HUDEP-2 (cell line): ENCODE data around the gene CDKN2C.

Source experiments
- DNase-seq, 76 experiments: peaks; one replicate each; lab custom pipeline; 2025; ENCODE audit not compliant: unreplicated experiment in 76 of 76; lab: John Stamatoyannopoulos, UW

Gene CDKN2C

DNA sequence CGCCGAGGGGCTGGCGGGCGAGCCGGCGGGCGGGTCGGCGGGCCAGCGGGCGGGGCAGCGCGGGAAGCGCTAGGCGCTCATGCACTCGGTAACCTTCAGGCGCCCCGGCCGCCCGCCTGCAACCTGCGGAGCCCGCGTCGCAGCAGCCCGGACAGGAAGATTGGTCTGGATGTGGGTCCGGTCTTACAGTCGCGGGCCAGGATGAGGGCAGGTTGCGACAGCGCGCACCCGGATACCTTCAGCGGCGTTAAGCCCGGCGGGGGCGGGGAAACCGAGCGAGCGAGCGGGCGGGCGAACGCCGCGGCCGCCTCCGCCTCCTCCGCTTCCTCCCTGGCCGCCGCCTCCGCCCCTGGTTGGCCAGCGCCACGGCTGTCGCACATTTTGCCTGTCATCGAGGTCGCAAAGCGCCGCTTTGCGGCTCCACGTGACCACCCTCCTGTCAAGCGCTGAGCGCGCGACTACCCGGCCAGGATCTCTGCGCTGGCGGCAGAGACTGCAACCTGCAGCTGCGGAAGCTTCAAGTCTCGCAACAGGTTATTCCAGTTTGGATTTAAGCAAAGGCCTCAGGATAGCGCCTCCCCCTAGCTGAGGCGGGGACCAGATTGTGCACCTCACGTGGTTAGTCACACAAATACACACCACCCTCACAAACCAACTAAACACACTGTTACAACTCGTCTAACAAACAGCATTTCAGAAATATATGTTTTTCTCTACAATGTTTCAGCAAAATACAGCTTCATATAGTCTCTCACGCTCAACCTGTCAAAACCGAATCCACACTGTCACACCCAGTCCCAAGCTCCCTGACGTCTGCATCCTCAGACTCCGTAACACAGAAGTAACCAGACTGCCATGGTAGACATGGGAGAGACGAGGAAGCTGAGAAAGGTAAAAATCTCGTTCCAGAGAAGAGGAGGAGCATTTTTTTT lies 9.9 kb upstream of the CDKN2C start, which contains the start of gene FAF1:
Gene FAF1 (minus strand): TSS at position 355 of the 932 bp plus-strand sequence. CDS start 456 bp downstream, outside the sequence.
- peak in 75 of 76 experiments; percentile 60 to 96 (median 93) for DNase-seq

DNA sequence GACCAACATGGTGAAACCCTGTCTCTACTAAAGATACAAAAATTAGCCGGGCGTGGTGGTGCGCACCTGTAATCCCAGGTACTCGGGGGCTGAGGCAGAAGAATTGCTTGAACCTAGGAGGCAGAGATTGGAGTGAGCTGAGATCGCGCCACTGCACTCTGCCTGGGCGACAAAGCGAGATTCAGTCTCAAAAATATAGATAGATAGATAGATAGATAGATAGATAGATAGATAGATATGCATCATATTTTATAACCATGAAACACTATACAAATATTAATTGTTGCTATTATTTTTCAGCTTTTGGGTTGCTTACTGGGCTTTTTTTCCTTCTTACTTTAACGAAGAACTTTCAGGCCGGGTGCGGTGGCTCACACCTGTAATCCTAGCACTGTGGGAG lies 5.2 kb upstream of the CDKN2C start:
- DNase-seq: no peak

DNA sequence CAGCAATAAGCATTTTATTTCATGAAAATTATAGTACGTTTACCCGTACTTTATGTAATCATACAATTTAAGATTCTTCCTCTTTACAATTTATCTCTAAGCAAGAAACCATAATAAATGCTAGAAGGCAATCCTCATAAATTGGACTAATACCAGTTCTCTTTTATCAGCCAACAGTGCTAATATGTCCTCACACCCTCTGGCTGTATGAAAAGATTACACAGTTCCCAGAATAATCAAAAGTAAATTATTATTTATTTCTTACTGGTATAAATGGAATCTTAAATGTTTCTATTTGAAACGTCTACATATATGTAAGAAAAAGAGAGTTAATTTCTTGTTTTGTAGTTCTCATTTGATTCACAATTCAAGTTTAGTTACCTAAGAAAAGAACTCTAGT lies 3.1 kb upstream of the CDKN2C start:
- peak in 2 of 76 experiments; percentile 24 to 46 for DNase-seq

DNA sequence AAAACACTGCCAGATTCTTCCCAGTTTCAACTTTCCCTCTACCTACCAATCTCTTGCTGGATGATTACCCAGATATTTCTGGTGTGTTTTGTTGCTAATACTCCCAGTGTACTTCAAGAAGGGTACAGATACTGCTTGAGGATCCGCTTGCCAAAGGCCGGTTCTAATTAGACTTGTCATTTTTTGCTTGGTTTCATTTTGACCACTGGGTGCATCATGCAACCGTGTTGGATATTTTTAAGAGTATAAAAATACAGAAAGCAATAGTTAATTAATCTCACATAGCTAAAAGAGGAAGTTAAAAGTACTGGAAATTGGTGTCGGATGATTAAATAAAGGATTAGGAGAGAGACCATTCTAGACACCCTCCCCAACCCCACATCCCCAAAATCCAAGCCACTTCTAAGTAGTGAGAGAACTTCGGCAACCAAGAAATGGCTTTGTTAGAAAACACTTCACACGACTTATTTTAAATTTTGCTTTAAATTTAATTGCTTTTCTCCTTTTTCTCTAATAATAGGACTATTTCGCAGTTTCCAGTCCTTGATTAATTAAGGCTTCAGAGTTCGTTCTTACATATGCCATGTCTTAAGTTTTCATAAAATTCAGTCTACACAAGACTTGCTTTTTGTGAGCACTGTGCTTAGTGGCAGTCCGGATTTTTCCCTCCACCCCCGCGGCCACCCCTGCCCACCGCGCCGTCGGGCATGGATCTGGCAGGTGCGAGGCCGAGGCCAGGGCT lies 2.5 kb upstream of the CDKN2C start:
- peak in 20 of 76 experiments; percentile 5 to 57 (median 34) for DNase-seq

DNA sequence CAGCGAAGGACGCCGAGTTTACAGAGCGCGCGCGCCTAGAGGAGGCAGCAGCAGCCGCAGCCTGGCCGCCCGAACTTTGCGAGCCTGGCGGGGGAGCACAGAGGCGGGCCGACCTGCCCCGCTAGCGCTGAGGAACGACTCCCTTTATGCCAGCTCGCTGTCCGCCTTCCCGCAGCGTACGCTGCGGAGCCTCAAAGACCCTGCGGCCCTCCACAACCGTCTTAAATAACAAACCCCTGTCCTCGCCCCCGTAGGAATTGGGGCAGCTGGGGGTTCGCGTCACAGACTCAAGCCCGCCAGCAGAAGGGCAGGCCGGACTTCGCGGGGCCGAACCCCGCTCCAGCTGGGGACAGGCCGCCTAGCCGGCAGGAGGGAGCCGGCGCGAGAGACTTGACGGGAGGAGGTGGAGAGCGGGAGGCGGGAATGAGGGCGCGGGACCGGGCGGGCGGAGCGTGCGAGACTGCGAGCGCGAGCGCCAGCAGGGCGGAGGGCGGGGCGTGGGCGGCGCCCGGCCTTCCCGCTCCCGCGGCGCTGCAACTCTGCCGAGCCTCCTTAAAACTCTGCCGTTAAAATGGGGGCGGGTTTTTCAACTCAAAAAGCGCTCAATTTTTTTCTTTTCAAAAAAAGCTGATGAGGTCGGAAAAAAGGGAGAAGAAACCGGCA lies 1.8 kb upstream of the CDKN2C start:
- DNase-seq: peak; percentile 36 to 94 (median 83)

DNA sequence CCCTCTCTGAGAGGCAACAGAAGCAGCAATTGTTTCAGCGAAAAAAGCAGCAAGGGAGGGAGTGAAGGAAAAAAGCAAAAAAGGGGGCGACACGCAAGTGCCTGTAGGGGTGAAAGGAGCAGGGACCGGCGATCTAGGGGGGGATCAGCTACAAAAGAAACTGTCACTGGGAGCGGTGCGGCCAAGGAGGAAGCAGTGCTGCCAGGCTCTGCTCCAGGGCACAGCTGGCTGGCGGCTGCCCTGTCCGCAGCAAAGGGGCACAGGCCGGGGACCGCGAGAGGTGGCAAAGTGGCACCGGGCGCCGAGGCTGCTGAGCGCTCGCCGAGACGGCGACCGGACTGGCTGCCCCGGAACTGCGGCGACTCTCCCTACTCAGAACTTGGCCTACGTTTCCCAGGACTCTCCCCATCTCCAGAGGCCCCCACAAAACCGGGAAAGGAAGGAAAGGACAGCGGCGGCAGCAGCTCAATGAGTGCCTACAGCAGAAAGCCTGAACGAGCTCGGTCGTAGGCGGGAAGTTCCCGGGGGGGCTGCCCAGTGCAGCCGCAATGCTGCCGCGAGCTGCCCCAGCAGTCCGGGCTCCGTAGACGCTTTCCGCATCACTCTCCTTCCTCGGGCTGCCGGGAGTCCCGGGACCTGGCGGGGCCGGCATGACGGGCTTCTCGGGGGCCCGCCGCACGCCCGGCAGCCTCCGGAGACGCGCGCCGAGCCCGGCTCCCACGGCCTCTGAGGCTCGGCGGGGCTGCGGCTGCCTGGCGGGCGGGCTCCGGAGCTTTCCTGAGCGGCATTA lies 1.0 kb upstream of the CDKN2C start:
- DNase-seq: peak in 26 of 76 experiments; percentile 26 to 87 (median 56)

DNA sequence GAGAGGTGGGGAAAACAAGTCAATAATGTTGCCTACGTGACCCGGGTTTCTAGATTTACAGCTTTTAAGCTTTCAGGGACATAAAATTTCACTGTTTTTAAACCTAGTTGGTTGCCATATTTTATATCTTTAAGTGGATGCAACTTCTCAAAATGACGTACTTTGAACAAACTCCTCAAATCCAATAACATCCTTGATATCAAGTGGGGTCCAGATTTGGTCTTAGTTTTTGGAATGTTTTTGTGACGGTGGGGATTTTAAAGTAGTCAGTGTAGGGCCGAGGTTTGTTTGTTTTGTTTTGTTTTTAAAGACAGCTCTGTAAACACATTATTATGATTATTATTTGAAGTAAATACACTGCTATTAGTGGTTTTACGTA lies 453 bp downstream of the CDKN2C start:
- DNase-seq: peak in 2 of 76 experiments; percentile 44

DNA sequence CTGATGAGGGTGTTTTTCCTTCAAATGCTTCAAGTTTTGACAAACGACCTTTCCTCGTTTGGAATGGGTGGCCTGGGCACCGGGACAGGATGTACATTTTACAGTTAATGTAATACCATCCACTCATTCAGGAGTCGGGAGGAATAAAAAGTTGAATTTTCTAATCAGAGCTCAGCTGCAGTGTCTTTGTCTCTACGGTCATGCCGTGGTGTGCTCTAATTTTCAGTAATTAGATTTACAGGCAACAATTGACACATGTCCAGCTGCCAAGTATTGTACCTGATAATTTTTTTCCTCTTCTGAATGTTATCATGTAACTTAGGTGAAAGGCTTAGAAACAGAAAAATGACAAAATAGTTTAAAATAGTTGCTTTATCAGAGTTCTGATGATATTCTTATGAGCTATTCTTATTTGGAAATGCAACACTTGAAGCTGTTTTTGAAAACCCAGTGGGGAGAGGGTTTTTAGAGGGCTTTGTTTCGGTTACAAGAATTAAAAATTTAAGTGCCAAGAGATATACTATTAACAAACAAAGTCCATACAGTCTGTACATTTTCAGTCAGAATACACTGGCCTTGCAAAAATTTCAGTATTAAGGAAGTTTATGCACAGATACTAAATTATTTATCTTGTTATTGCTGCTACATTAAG lies 1.0 kb downstream of the CDKN2C start:
- DNase-seq: peak in 8 of 76 experiments; percentile 11 to 56 (median 30)

DNA sequence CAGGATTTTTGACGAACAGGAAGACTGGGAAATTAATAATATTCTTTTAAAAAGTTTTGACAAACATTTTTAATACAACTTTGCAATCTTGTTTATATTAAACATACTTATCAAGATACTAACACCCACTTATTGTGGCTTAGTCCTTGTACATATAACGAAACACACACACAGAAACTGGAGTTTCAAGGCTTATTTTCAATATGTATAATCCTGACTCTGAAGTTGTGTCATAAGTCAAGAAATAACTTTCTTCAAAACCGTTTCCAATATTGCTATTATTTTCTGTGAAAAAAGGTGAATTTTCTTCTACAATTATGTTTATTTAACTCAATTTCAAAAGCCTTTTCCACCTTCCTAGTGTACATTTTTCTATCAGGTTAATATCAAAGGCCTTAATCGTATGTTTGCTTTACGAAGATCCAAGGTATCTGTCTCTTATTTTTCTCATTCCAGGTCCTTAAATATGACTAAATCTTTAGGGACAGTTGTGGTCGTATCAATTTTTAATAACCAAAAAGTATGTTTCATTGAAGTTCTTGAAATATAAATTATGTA lies 1.8 kb downstream of the CDKN2C start:
- DNase-seq: peak in 2 of 76 experiments; percentile 25 to 31

DNA sequence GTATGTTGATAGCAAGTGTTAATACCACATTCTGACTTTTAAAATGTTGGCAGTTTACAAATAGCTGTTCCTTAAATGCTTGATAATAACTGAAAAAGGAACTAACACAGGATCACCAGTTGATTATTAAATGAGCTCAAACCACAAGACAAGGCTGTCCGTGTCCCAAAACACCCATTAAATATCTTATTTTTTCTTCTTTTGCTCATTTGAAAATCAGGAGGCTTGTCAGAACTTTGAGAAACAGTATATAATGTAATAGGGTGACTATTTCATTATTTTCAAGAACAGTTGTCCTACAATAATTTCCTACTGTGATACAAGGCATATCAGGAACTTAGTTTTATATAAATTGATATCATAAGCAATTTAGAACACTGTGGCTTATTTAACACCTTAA lies 2.7 kb downstream of the CDKN2C start:
- DNase-seq: peak in 6 of 76 experiments; percentile 13 to 42 (median 22)

DNA sequence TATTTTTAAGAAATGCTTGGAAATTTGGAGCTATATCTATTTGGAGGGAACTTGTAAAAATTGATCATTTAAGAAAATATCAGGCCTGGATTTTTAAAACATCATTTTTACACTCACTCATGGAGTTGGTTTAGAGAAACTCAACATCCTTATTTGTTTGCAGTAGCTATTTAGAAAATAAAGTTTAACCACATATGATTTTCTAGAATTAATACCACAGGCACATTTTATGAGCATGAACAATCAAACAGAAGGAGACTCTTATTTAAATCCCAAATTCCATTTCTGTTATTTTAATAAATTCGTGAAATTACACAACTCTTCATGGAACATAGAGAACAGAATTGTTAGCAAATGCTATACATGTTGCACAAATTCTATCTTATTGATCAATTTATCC lies 3.2 kb downstream of the CDKN2C start:
- DNase-seq: no peak

DNA sequence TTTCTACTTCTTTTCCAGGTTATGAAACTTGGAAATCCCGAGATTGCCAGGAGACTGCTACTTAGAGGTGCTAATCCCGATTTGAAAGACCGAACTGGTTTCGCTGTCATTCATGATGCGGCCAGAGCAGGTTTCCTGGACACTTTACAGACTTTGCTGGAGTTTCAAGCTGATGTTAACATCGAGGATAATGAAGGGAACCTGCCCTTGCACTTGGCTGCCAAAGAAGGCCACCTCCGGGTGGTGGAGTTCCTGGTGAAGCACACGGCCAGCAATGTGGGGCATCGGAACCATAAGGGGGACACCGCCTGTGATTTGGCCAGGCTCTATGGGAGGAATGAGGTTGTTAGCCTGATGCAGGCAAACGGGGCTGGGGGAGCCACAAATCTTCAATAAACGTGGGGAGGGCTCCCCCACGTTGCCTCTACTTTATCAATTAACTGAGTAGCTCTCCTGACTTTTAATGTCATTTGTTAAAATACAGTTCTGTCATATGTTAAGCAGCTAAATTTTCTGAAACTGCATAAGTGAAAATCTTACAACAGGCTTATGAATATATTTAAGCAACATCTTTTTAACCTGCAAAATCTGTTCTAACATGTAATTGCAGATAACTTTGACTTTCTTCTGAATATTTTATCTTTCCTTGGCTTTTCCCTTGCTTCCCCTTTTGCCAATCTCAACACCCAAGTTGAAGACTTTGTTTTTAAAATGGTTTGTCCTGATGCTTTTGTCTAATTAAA lies 4.0 kb downstream of the CDKN2C start:
- peak in 11 of 76 experiments; percentile 4 to 29 (median 16) for DNase-seq

DNA sequence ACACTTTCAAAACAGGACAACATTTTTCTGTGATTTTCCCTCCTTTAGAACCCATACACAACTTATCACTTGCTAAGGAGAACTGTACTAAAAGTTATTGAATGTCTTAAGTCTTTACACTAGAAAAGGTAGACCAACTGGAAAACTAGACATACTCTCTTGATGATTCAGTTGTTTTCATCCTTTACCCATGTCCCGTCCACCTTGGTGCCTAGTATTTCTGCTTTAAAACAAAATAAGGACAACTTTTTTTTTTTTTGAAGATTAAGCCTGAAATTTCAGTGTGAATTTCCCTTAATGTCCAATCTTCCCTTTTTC lies 4.5 kb downstream of the CDKN2C start:
- peak in 1 of 76 experiments; percentile 8 for DNase-seq

DNA sequence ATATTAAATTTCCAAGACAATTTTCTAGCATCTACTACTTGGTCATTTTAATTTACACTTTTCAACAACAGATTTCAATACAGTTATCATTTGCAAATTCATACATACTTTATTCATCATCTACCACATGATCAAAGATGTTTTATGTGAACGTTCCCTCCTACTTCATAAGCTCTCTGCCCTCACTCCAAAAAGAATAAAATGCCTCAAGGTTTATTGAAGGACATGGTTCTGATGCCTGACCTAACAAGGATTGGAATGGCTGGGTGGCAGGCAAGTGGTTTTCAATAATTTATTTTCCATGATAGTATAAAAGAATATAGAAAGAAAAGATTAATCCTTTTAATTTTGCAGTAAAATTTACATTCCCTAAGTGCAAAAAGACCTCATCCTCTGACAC lies 5.4 kb downstream of the CDKN2C start:
- peak in 11 of 76 experiments; percentile 4 to 36 (median 20) for DNase-seq

DNA sequence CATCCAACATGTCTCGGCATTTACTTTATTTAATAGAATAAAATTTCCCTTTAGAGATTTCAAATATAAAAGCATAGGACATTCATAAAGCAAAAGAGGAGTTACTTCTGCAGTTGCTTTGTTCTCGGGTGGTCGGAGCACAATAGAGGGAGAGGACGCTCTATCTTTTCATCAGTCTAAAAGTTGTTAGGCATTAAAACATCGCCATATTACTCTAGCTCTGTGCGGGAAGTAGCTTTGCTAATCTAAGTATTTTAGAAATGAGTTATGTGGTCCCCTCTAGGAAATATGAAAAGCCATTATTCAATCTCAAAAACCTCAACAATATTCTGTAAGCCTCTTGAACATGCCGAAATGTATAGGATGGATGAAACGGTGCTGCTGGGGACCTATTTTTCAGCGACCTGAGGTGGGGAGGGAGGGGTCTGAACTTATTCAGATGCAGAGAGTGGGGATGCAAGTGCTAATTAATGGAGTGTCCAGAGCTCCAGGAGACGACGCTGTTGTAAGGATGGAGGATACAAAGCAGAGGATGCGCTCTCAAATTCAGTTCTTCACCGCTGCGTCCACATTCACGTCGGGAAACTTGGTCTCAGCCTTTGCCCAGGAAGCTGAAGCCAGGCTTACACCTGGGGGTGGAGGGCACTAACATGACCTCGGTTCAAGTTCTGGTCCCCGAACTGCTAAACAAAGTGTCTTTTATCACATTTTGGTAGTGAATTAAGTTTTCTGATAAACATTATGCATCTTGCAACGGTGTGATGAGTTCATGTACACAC lies 6.3 kb downstream of the CDKN2C start:
- DNase-seq: peak in 13 of 76 experiments; percentile 8 to 68 (median 42)

DNA sequence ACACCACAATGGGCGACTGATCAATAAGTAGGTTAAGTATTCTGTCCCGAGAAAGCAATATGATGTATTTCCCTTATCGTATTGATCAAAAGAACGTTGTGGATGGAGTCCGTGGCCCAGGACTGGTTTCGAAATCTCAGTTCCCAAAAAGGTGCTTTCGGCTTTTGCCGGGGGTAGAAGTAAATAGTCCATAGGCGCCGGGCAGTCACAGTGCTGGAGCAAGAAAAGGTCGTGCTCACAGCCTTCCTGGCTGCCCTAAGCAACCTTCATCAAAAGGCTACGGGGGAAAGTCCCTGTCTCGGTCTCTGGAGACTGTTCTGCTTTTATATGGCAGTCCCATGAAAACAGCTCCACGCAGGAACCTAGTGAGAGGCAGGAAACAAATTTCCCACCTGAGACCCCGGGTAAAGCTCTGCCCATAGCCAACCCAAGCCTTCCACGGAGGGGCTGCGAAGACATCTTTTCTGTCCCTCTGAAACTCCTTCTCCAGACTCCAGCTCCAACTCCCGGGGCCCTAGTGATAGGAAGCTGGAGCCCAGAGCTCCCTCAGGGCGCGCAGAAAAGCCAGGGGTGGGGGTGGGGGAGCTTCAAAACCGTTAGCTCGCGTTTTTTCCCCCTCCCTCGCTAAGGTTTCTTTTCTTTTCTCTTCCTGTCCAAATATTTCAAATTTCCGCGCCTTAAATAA lies 7.0 kb downstream of the CDKN2C start:
- peak in 48 of 76 experiments; percentile 14 to 82 (median 43) for DNase-seq

DNA sequence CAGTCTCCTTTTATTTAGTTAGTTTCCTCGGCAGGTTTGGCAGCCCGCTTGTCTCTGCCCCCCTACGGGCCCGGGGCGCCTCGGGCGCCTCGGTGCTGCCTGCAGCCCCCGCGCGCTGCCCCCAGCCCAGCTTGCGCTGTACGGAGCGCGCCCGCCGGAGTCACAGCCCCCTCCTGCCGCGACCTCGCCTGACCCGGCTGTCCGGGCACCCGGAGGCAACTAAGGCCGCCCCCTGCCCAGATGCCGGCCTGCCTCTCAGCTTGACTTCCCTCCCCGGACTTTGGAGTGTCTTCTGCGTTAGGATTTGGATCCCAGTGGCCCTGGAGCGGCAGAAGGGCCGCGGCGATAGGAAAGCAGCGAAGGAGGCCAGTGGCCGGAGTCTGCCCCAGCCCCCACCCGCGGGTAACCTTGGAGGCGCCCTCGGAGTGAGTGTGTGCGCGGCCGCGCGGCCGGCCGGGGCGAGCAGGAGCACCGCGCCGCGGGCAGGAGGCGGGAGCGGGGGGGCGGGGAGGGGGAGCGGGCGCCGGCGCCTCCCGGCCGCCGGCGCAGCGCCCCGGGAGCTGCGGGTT lies 7.6 kb downstream of the CDKN2C start:
- peak in 45 of 76 experiments; percentile 22 to 71 (median 45) for DNase-seq
